IMR-90 (cell line): ENCODE results near the gene VAV3. TPM values are rescaled to one million over a fixed set of nuclear protein-coding genes. Genes with fewer than 3 reads are reported as not detected.

Experiments used
- ATAC-seq: fragments of 200-7000 bp; cut with Tn5 transposase; 2 replicates; pipeline ENCODE4 v1.9.1; 2020; ENCODE audit warnings: low read depth, mild to moderate bottlenecking, moderate library complexity
- BruUV-seq: library from RNA; stranded (reverse); fragments of 400-500 nt; replicated peaks from 2 replicates; lab custom pipeline; 2021; lab: Mats Ljungman, UMichigan
- CTCF ChIA-PET: fragments of 300-600 bp; formaldehyde crosslinking; extraction: SDS; loops from one replicate; lab custom pipeline; 2021; ENCODE audit warnings: antibody characterized with exemption; lab: Yijun Ruan, JAX
- POLR2A ChIA-PET: fragments of 300-600 bp; sonication (Branson Sonifier 250); formaldehyde crosslinking; loops from one replicate; lab custom pipeline; 2022; ENCODE audit warnings: antibody characterized with exemption; ENCODE audit not compliant: unreplicated experiment; lab: Charles Lee
- DNase-seq: peaks from one replicate; pipeline ENCODE4 v3.0.0; 2013
- H2AFZ ChIP-seq: replicated peaks from 2 replicates; pipeline ENCODE3; 2013; ENCODE audit warnings: low read length, mild to moderate bottlenecking; ENCODE audit not compliant: poor library complexity
- H2AK5ac ChIP-seq: 2 replicates; pipeline ENCODE4 v1.6.1; 2013; ENCODE audit warnings: low read depth, low read length, inconsistent platforms
- H2AK9ac ChIP-seq: replicated peaks from 2 replicates; pipeline ENCODE3; 2013; ENCODE audit warnings: mild to moderate bottlenecking, low read depth, low read length, moderate library complexity; ENCODE audit not compliant: poor library complexity
- H2BK120ac ChIP-seq: 2 replicates; pipeline ENCODE4 v1.6.1; 2013; ENCODE audit warnings: low read depth, low read length, inconsistent platforms
- H2BK15ac ChIP-seq: 3 replicates; pipeline ENCODE4 v1.6.1; 2013; ENCODE audit warnings: low read depth, low read length, inconsistent platforms
- H2BK20ac ChIP-seq: 2 replicates; pipeline ENCODE4 v1.6.1; 2013; ENCODE audit warnings: low read depth, mild to moderate bottlenecking, inconsistent platforms, low read length, moderate library complexity
- H2BK5ac ChIP-seq: 2 replicates; pipeline ENCODE4 v1.6.1; 2013; ENCODE audit warnings: mild to moderate bottlenecking, low read depth, low read length, inconsistent platforms; ENCODE audit not compliant: poor library complexity, severe bottlenecking
- H3K14ac ChIP-seq: replicated peaks from 2 replicates; pipeline ENCODE4 v1.6.1; 2013; ENCODE audit warnings: low read depth, low read length, inconsistent platforms
- H3K18ac ChIP-seq: 2 replicates; pipeline ENCODE4 v1.6.1; 2013; ENCODE audit warnings: low read depth, low read length, control low read depth
- H3K23ac ChIP-seq: 2 replicates; pipeline ENCODE4 v1.6.1; 2013; ENCODE audit warnings: low read depth, low read length, inconsistent platforms
- H3K27ac ChIP-seq: 2 replicates; pipeline ENCODE4 v1.5.1; 2013; ENCODE audit warnings: mild to moderate bottlenecking, control low read depth, low read length; ENCODE audit not compliant: insufficient read depth
- H3K27me3 ChIP-seq: 2 replicates; pipeline ENCODE4 v1.6.1; 2013; ENCODE audit warnings: low read length; ENCODE audit not compliant: control insufficient read depth, insufficient read depth
- H3K36me3 ChIP-seq: 2 replicates; pipeline ENCODE4 v1.6.1; 2013; ENCODE audit warnings: low read length, mixed read lengths; ENCODE audit not compliant: control insufficient read depth, insufficient read depth
- H3K4ac ChIP-seq: 2 replicates; pipeline ENCODE4 v1.6.1; 2013; ENCODE audit warnings: low read depth, low read length, inconsistent platforms
- H3K4me1 ChIP-seq: 2 replicates; pipeline ENCODE4 v1.6.1; 2013; ENCODE audit warnings: low read length, mixed read lengths; ENCODE audit not compliant: control insufficient read depth, insufficient read depth
- H3K4me2 ChIP-seq: 2 replicates; pipeline ENCODE4 v1.6.1; 2013; ENCODE audit warnings: low read depth, mild to moderate bottlenecking, control low read depth, low read length, moderate library complexity
- H3K4me3 ChIP-seq: 2 replicates; pipeline ENCODE4 v1.5.1; 2013; ENCODE audit warnings: low read depth, mild to moderate bottlenecking, control low read depth, low read length, moderate library complexity; ENCODE audit not compliant: insufficient read depth
- H3K56ac ChIP-seq: 2 replicates; pipeline ENCODE4 v1.6.1; 2013; ENCODE audit warnings: low read length, inconsistent platforms; ENCODE audit not compliant: insufficient read depth; ENCODE audit errors: extremely low read depth
- H3K79me1 ChIP-seq, 2 experiments: 2 replicates each; pipeline ENCODE4 v1.6.1; 2013; ENCODE audit warnings: low read length in 2 of 2, inconsistent platforms in 1 of 2, low read depth in 1 of 2
- H3K9ac ChIP-seq: 2 replicates; pipeline ENCODE4 v1.6.1; 2013; ENCODE audit warnings: low read depth, low read length, control low read depth
- H3K9me1 ChIP-seq: 2 replicates; pipeline ENCODE4 v1.6.1; 2013; ENCODE audit warnings: low read length, inconsistent platforms; ENCODE audit not compliant: insufficient read depth
- H3K9me3 ChIP-seq: 2 replicates; pipeline ENCODE4 v1.6.1; 2013; ENCODE audit warnings: low read length; ENCODE audit not compliant: control insufficient read depth, insufficient read depth
- H4K20me1 ChIP-seq: 2 replicates; pipeline ENCODE4 v1.6.1; 2013; ENCODE audit warnings: low read length, inconsistent platforms; ENCODE audit not compliant: insufficient read depth
- H4K5ac ChIP-seq: 2 replicates; pipeline ENCODE4 v1.6.1; 2013; ENCODE audit warnings: mild to moderate bottlenecking, low read depth, low read length, control low read depth
- H4K8ac ChIP-seq, 2 experiments: 2 replicates each; pipeline ENCODE4 v1.6.1; 2013; ENCODE audit warnings: low read depth in 2 of 2, low read length in 2 of 2, control low read depth in 1 of 2, inconsistent platforms in 1 of 2
- H4K91ac ChIP-seq: 2 replicates; pipeline ENCODE4 v1.6.1; 2013; ENCODE audit warnings: low read depth, low read length, inconsistent platforms; ENCODE audit not compliant: insufficient read depth
- CHD1 ChIP-seq: IDR thresholded peaks from 2 replicates; pipeline ENCODE4 v1.6.1; 2012; ENCODE audit warnings: low read depth, low read length, improper control_type of control experiment
- WGBS, 2 experiments: methylation state at CpG; one replicate each; pipeline versions ENCODE4 v1.1.5 to v1.1.7; 2013; ENCODE audit warnings: missing lambda C conversion rate in 2 of 2; ENCODE audit not compliant: insufficient read length in 1 of 2; ENCODE audit errors: extremely low coverage in 2 of 2; 5-methylcytosine and 5-hydroxymethylcytosine counted together
- dilution Hi-C: fragments of 300-500 bp; cut with HindIII; formaldehyde crosslinking; loops from one replicate; pipeline ENCODE4 v1.14.3; 2018; ENCODE audit warnings: low sequenced_read_pairs; ENCODE audit not compliant: unreplicated experiment
- in situ Hi-C: fragments of 300-500 bp; cut with MboI; formaldehyde crosslinking; loops from 3 replicates; pipeline ENCODE4 v1.14.3; 2019; ENCODE audit warnings: low sequenced_read_pairs, inconsistent platforms, mixed read lengths
- intact Hi-C: fragments of 100-400 bp; cut with micrococcal nuclease; formaldehyde crosslinking; loops from 2 replicates; pipeline ENCODE4 v1.10.0; 2022
- polyA plus RNA-seq, 3 experiments: library from polyadenylated mRNA; depleted of rRNA; stranded (reverse); fragments of >200 nt; gene quantifications; 2 replicates each; pipeline ENCODE4 v1.2.3, GENCODE V29; 2012; ENCODE audit warnings: low replicate concordance in 1 of 3
- total RNA-seq: library from RNA; depleted of rRNA; stranded (reverse); fragments of >200 nt; gene quantifications from 2 replicates; pipeline ENCODE4 v1.2.3, GENCODE V29; 2012

Gene VAV3
- total and polyA plus RNA-seq, 2 of the 4 experiments (the other 2 are of a cell fraction) = 0.12 to 0.18 TPM

DNA sequence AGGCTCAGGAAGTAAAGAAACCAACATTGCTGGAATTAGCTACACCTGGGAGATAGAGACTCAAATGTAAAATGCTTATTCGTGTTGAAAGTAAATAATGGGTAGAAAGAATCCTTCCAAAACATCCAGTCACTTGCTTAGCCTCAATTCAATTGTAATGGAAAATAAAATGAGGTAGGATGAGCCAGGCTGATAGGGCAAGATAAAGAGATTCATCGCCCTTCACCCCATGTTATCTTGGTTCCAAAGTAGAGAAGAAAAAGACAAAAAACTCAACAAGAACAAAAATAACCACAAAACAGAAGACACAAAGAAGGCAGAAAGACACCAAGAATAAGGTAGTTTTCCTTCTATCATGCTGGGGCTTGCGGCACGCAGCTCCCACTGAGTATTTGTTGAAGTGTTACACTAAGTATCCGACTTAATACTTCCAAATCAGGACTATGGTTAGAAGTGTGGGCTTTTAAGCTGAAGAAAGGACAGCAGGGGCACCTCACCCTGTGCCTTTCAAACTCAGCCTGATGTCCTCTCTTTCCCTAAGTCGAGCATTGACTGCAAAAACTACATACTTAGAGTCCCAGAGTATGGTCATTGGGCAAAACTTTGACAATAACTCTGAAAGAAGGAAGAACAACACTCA, 202.1 kb downstream of the VAV3 start:
- H2AK9ac ChIP-seq = no peak overlapping the region
- H2AFZ ChIP-seq = no peak overlapping the region
- intact Hi-C loops = no loop called here
- BruUV-seq = no TSS peak
- no peak overlapping the region for H3K4me3 ChIP-seq
- no peak overlapping the region for H2BK15ac ChIP-seq
- no peak overlapping the region for H3K56ac ChIP-seq
- H4K8ac ChIP-seq = no peak overlapping the region
- H3K27me3 ChIP-seq = no peaks in the 10 kb centered on the region
- H3K4ac ChIP-seq = no peak overlapping the region
- no peak overlapping the region for H2AK5ac ChIP-seq
- H3K23ac ChIP-seq = no peak overlapping the region
- H3K18ac ChIP-seq = no peak overlapping the region
- DNase-seq (no peak), ATAC-seq (no peak)
- H3K4me1 ChIP-seq = no peaks in the 10 kb centered on the region
- H3K9me1 ChIP-seq = no peaks in the 10 kb centered on the region
- H3K9me3 ChIP-seq = no peaks in the 10 kb centered on the region
- WGBS, 2 experiments = no CpG with 5 or more reads among the region's 6 CpGs
- no peak overlapping the region for H3K14ac ChIP-seq
- dilution Hi-C loops = no loop called here
- in situ Hi-C loops = no loop called here
- no peak overlapping the region for H3K4me2 ChIP-seq
- H2BK120ac ChIP-seq = no peak overlapping the region
- ChIA-PET CTCF (interaction anchor here (1.2 kb wide), 1 partner anchor 19 kb away, joined by 5 read pairs; no protein-coding TSS in a partner anchor), POLR2A (no interaction called here)
- no peak for TF ChIP-seq CHD1
- no peak overlapping the region for H3K27ac ChIP-seq
- no peak overlapping the region for H4K5ac ChIP-seq
- no peak overlapping the region for H2BK5ac ChIP-seq
- H3K36me3 ChIP-seq = no peaks in the 10 kb centered on the region
- no peak overlapping the region for H4K91ac ChIP-seq
- no peaks in the 10 kb centered on the region for H4K20me1 ChIP-seq
- no peaks in the 10 kb centered on the region for H3K79me1 ChIP-seq
- no peak overlapping the region for H2BK20ac ChIP-seq
- no peak overlapping the region for H3K9ac ChIP-seq
